H1 (cell line): ENCODE measurements around the gene PLEKHM3. TPM values are rescaled to one million over a fixed set of nuclear protein-coding genes. Genes with fewer than 3 reads are reported as not detected.
A peak's percentile ranks its signal among the peaks of the same experiment; 100 is the strongest.

ENCODE experiments used
- CTCF ChIA-PET: fragments of 300-600 bp; sonication (Branson Sonifier 250); formaldehyde crosslinking; loops from one replicate; lab custom pipeline; 2021; ENCODE audit not compliant: partially characterized antibody; lab: Charles Lee
- POLR2A ChIA-PET: fragments of 300-600 bp; sonication (Branson Sonifier 250); formaldehyde crosslinking; loops from one replicate; lab custom pipeline; 2021; ENCODE audit warnings: inconsistent platforms; ENCODE audit not compliant: partially characterized antibody; lab: Charles Lee
- DNase-seq, 2 experiments: peaks; one replicate each; pipeline versions ENCODE4 v3.0.0 to v3.0.0-alpha.2; 2010 to 2022; ENCODE audit warnings: low spot score in 2 of 2, low read depth in 1 of 2, mixed read lengths in 1 of 2
- FAIRE-seq: peaks from 2 replicates; lab custom pipeline; 2011; peaks lifted over from hg19 to GRCh38; lab: Jason Lieb, UNC
- H2AFZ ChIP-seq: 2 replicates; pipeline ENCODE4 v1.8.1; 2012; ENCODE audit warnings: low read length, inconsistent platforms
- H2AK5ac ChIP-seq: 2 replicates; pipeline ENCODE4 v1.6.1; 2013; ENCODE audit warnings: low read depth, low read length
- H2BK120ac ChIP-seq: replicated peaks from 2 replicates; pipeline ENCODE3; 2013; ENCODE audit warnings: low read depth, low read length, inconsistent platforms
- H2BK12ac ChIP-seq: 2 replicates; pipeline ENCODE4 v1.6.1; 2013; ENCODE audit warnings: low read depth, low read length
- H2BK15ac ChIP-seq: 2 replicates; pipeline ENCODE4 v1.6.1; 2013; ENCODE audit warnings: low read length
- H2BK20ac ChIP-seq: 2 replicates; pipeline ENCODE4 v1.6.1; 2013; ENCODE audit warnings: low read length
- H2BK5ac ChIP-seq: 2 replicates; pipeline ENCODE4 v1.6.1; 2013; ENCODE audit warnings: low read depth, low read length
- H3K14ac ChIP-seq: 2 replicates; pipeline ENCODE4 v1.6.1; 2013; ENCODE audit warnings: inconsistent platforms; ENCODE audit not compliant: insufficient read length
- H3K18ac ChIP-seq: 2 replicates; pipeline ENCODE4 v1.6.1; 2013; ENCODE audit warnings: low read length; ENCODE audit errors: extremely low read depth
- H3K23ac ChIP-seq: 2 replicates; pipeline ENCODE4 v1.6.1; 2013; ENCODE audit warnings: inconsistent platforms; ENCODE audit not compliant: insufficient read length
- H3K23me2 ChIP-seq: 2 replicates; pipeline ENCODE4 v1.6.1; 2013; ENCODE audit warnings: low read depth, low read length
- H3K27ac ChIP-seq: 2 replicates; pipeline ENCODE4 v1.6.1; 2011; ENCODE audit warnings: low read depth, low read length, inconsistent platforms
- H3K27me3 ChIP-seq, 4 experiments: replicated peaks in 1 of 4; 1 replicate in 1 of 4; 2 replicates in 3 of 4; pipeline versions ENCODE4 v1.6.1 to v1.8.1; 2011 to 2013; ENCODE audit warnings: low read length in 3 of 4, mild to moderate bottlenecking in 3 of 4, inconsistent platforms in 2 of 4, mixed read lengths in 2 of 4, moderate library complexity in 1 of 4; ENCODE audit not compliant: control insufficient read depth in 3 of 4, insufficient read depth in 3 of 4; ENCODE audit errors: extremely low read depth in 1 of 4
- H3K36me3 ChIP-seq, 4 experiments: 2 replicates each; pipeline versions ENCODE4 v1.6.1 to v1.8.1; 2011 to 2013; ENCODE audit warnings: mild to moderate bottlenecking in 4 of 4, low read length in 3 of 4, moderate library complexity in 2 of 4, control low read depth in 1 of 4, inconsistent platforms in 1 of 4; ENCODE audit not compliant: insufficient read depth in 4 of 4, control insufficient read depth in 2 of 4
- H3K4ac ChIP-seq: replicated peaks from 2 replicates; pipeline ENCODE3; 2013; ENCODE audit warnings: low read length, low read depth, mixed read lengths, inconsistent platforms; ENCODE audit not compliant: insufficient read length
- H3K4me1 ChIP-seq, 4 experiments: replicated peaks in 1 of 4; 1 replicate in 1 of 4; 2 replicates in 3 of 4; pipeline versions ENCODE4 v1.6.1 to v1.8.1; 2011 to 2013; ENCODE audit warnings: low read length in 3 of 4, inconsistent platforms in 2 of 4, mixed read lengths in 1 of 4; ENCODE audit not compliant: insufficient read depth in 4 of 4, control insufficient read depth in 3 of 4
- H3K4me2 ChIP-seq, 2 experiments: 2 replicates each; pipeline versions ENCODE4 v1.6.1 to v1.8.1; 2011 to 2013; ENCODE audit warnings: low read depth in 2 of 2, low read length in 2 of 2, control low read depth in 1 of 2, inconsistent platforms in 1 of 2, mild to moderate bottlenecking in 1 of 2; ENCODE audit not compliant: insufficient read depth in 1 of 2
- H3K4me3 ChIP-seq, 4 experiments: fragments of 200-600, 300-600 bp in 1 of 4; sonication (generic), shearing (Covaris generic), sonication (Bioruptor Twin) in 1 of 4; 2 replicates each; pipeline versions ENCODE4 v1.5.1 to v1.8.1; 2011 to 2016; ENCODE audit warnings: low read length in 4 of 4, low read depth in 3 of 4, control low read depth in 2 of 4, inconsistent platforms in 2 of 4, mild to moderate bottlenecking in 2 of 4, mixed read lengths in 1 of 4, moderate library complexity in 1 of 4; ENCODE audit not compliant: insufficient read depth in 2 of 4; ENCODE audit errors: extremely low read depth in 1 of 4
- H3K56ac ChIP-seq: replicated peaks from 2 replicates; pipeline ENCODE3; 2013; ENCODE audit warnings: low read depth, mild to moderate bottlenecking, mixed read lengths, low read length, inconsistent platforms; ENCODE audit not compliant: insufficient read length
- H3K79me1 ChIP-seq: 2 replicates; pipeline ENCODE4 v1.6.1; 2013; ENCODE audit warnings: low read depth, low read length, control low read depth
- H3K79me2 ChIP-seq, 2 experiments: 2 replicates each; pipeline versions ENCODE4 v1.6.1 to v1.8.1; 2012 to 2013; ENCODE audit warnings: low read length in 2 of 2, mild to moderate bottlenecking in 2 of 2, inconsistent platforms in 1 of 2; ENCODE audit not compliant: insufficient read depth in 2 of 2, control insufficient read depth in 1 of 2
- H3K9ac ChIP-seq, 4 experiments: replicated peaks in 1 of 4; 1 replicate in 1 of 4; 2 replicates in 3 of 4; pipeline versions ENCODE4 v1.6.1 to v1.8.1; 2011 to 2013; ENCODE audit warnings: low read depth in 3 of 4, low read length in 3 of 4, control low read depth in 2 of 4, mild to moderate bottlenecking in 2 of 4, moderate library complexity in 2 of 4, inconsistent platforms in 1 of 4; ENCODE audit errors: extremely low read depth in 1 of 4
- H3K9me3 ChIP-seq, 2 experiments: 2 replicates each; pipeline versions ENCODE4 v1.6.1 to v1.8.1; 2012 to 2013; ENCODE audit warnings: mild to moderate bottlenecking in 2 of 2, moderate library complexity in 2 of 2, control low read depth in 1 of 2, inconsistent platforms in 1 of 2, low read depth in 1 of 2, low read length in 1 of 2, mixed read lengths in 1 of 2; ENCODE audit not compliant: insufficient read depth in 2 of 2
- H4K20me1 ChIP-seq, 2 experiments: replicated peaks in 1 of 2; 2 replicates each; pipeline versions ENCODE3 to v1.8.1; 2011 to 2013; ENCODE audit warnings: inconsistent platforms in 2 of 2, low read length in 2 of 2, mild to moderate bottlenecking in 1 of 2; ENCODE audit not compliant: insufficient read depth in 2 of 2, control insufficient read depth in 1 of 2
- H4K5ac ChIP-seq: 2 replicates; pipeline ENCODE4 v1.6.1; 2013; ENCODE audit warnings: low read length, low read depth, mixed read lengths, inconsistent platforms; ENCODE audit not compliant: insufficient read length
- H4K8ac ChIP-seq: 2 replicates; pipeline ENCODE4 v1.8.0; 2013; ENCODE audit warnings: mild to moderate bottlenecking, moderate library complexity, low read length, inconsistent platforms; ENCODE audit not compliant: insufficient read depth; ENCODE audit errors: extremely low read depth
- H4K91ac ChIP-seq: replicated peaks from 2 replicates; pipeline ENCODE3; 2013; ENCODE audit warnings: low read length, mixed read lengths, inconsistent platforms; ENCODE audit not compliant: insufficient read length
- CBX5 ChIP-seq: fragments of 300-800, 300-1000 bp; sonication (generic); IDR thresholded peaks from 2 replicates; pipeline ENCODE4 v1.7.1; 2016; ENCODE audit warnings: antibody characterized with exemption, low read length, low read depth
- CTCF ChIP-seq, 3 experiments: IDR thresholded peaks; 1 replicate in 2 of 3; 2 replicates in 1 of 3; pipeline versions ENCODE4 v1.5.1 to v1.6.1; 2011; ENCODE audit warnings: low read length in 3 of 3, mild to moderate bottlenecking in 3 of 3, inconsistent platforms in 2 of 3, low read depth in 1 of 3, moderate library complexity in 1 of 3; ENCODE audit not compliant: insufficient read depth in 1 of 3; ENCODE audit errors: control extremely low read depth in 1 of 3
- RAD21 ChIP-seq, 2 experiments: IDR thresholded peaks in 1 of 2; conservative IDR thresholded peaks in 1 of 2; 2 replicates each; pipeline ENCODE4 v1.6.1; 2011; ENCODE audit warnings: low read depth in 2 of 2, low read length in 2 of 2, improper control_type of control experiment in 1 of 2, inconsistent platforms in 1 of 2, mild to moderate bottlenecking in 1 of 2, moderate library complexity in 1 of 2
- TCF12 ChIP-seq: IDR thresholded peaks from 2 replicates; pipeline ENCODE4 v1.6.1; 2011; ENCODE audit warnings: low read depth, mild to moderate bottlenecking, low read length
- WGBS, 2 experiments: shearing (Covaris generic) in 1 of 2; methylation state at CpG; one replicate each; pipeline versions ENCODE4 v1.1.6 to v1.1.7; 2013 to 2015; ENCODE audit warnings: low lambda C conversion rate in 2 of 2, mixed read lengths in 2 of 2, inconsistent platforms in 1 of 2, low coverage in 1 of 2, missing lambda C conversion rate in 1 of 2; ENCODE audit not compliant: insufficient replicate concordance in 2 of 2, insufficient coverage in 1 of 2, insufficient read length in 1 of 2; ENCODE audit errors: extremely low coverage in 1 of 2, missing lambda C conversion rate in 1 of 2; 5-methylcytosine and 5-hydroxymethylcytosine counted together
- polyA plus RNA-seq, 7 experiments: library from polyadenylated mRNA; depleted of rRNA in 3 of 7; stranded (reverse) in 5 of 7; unstranded in 2 of 7; fragments of >200 nt in 5 of 7; fragments of 200-250 nt in 2 of 7; gene quantifications; 1 replicate in 5 of 7; 2 replicates in 1 of 7; 4 replicates in 1 of 7; pipeline versions ENCODE4 v1.2.1 to v1.2.3, GENCODE V29; 2011 to 2013; ENCODE audit warnings: missing spikeins in 2 of 7, mixed read lengths in 2 of 7
- total RNA-seq: library from RNA; stranded (reverse); fragmentation: NEBNext Ultra II Directional; extraction: Animal tissue kit (Norgen Biotek cat#: 25700); gene quantifications from 2 replicates; pipeline ENCODE4 v1.2.1, GENCODE V29; 2021

Gene PLEKHM3
- total and polyA plus RNA-seq, 2 of the 8 experiments (the other 6 are each of a cell fraction or from before 2014, with no cell fraction given) = 2.3 to 5.8 TPM

DNA sequence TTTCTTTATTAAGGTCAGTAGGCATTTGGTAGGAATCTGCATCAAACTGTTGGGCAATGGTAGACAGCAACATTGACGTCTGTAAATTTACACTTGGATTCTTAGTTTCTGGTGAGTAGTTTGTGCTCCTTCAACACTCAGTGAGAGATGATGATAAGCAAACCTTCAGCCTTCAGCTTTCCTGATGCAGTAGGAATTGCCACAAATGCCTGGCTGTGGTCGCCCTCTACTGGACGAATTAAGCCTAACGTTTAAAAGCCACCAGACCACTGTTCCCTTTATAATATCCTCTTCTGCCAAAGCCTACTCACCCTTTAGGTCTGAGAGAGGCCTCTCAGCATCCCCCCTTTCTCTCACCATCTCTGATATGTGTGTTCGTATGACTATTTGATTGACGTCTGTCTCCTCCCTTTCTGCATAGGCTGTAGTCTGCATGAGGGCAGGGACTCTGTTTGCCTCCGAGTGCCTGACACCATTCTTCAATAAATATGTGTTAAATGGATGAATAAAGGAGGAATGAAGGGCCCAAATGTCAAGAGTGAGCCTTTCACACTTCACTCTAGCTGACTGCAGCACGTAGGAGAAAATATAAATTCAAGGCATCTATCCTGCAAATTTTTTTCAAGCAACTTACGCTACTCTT, 47.0 kb upstream of the PLEKHM3 start:
- Histone ChIP-seq H3K27me3 (no peaks in the 10 kb centered on the region), H2BK120ac (no peak overlapping the region), H3K14ac (no peak overlapping the region), H3K23me2 (no peaks in the 10 kb centered on the region), H2BK5ac (no peak overlapping the region), H3K9me3 (no peaks in the 10 kb centered on the region), H3K23ac (no peak overlapping the region), H2AFZ (no peak overlapping the region), H4K20me1 (no peaks in the 10 kb centered on the region), H3K18ac (no peak overlapping the region), H3K56ac (no peak overlapping the region), H2BK20ac (peak overlapping the region; percentile 43; the same call in 1 of the 2 replicates), H3K79me2 (no peaks in the 10 kb centered on the region), H3K27ac (no peak overlapping the region), H3K4ac (no peak overlapping the region), H4K8ac (no peak overlapping the region), H3K9ac (no peak overlapping the region), H2BK12ac (no peak overlapping the region), H3K4me3 (no peak overlapping the region), H3K36me3 (no peaks in the 10 kb centered on the region), H3K4me1 (peaks cover 0 to 2% (median 0%) of the 10 kb centered on the region in 4 experiments; a peak in 3 of 7 replicates), H4K91ac (no peak overlapping the region), H2BK15ac (0 out of 2 replicates have a peak overlapping the region, but pooled peaks have one; percentile 68), H4K5ac (no peak overlapping the region), H3K79me1 (no peaks in the 10 kb centered on the region), H3K4me2 (no peak overlapping the region), H2AK5ac (no peak overlapping the region)
- FAIRE-seq (peak; percentile 95), DNase-seq (peak; percentile 33 to 86)
- ChIA-PET POLR2A (no interaction called here), CTCF (interaction anchor here (0.6 to 4.3 kb wide), 33 partner anchors 9 to 474 kb away, joined by 3 to 53 read pairs (median 3); no protein-coding TSS in a partner anchor)
- TF ChIP-seq CBX5 = no peak
- peak; percentile 36 to 88 (median 83) for TF ChIP-seq CTCF (IDR thresholded peaks at IDR 0.05; ENCODE audit: control extremely low read depth in 1 of 3, insufficient read depth in 1 of 3, low read depth in 1 of 3, low read length in 3 of 3)
- TF ChIP-seq TCF12 = no peak
- peak; percentile 93 to 94 for TF ChIP-seq RAD21 (IDR thresholded peaks at IDR 0.05 in 1 of 2, conservative IDR thresholded peaks at IDR 0.05 in 1 of 2; ENCODE audit: low read depth in 2 of 2, low read length in 2 of 2)
- WGBS, 2 experiments = 34% methylated on average over 9 of the region's 9 CpGs; no CpG with 5 or more reads in 1 of the 2 experiments
